Upper lobe of left lung (tissue), 6 donors: ENCODE results near the gene NRP1. TPM values are rescaled to one million over a fixed set of nuclear protein-coding genes. Genes with fewer than 3 reads are reported as not detected.

Source experiments
- ATAC-seq, 2 donors: fragments of 200-7000 bp; cut with Tn5 transposase; one replicate each; pipeline ENCODE4 v1.9.1; 2022; ENCODE audit warnings: mild to moderate bottlenecking in 2 of 2, moderate library complexity in 2 of 2; ENCODE audit not compliant: low FRiP score in 2 of 2
- DNase-seq, 2 donors: peaks; one replicate each; pipeline ENCODE4 v3.0.0-alpha.2; 2019 to 2020
- H3K27ac ChIP-seq, 4 donors: fragments of 200-600 bp; sonication (generic); one replicate each; pipeline ENCODE4 v1.5.1; 2016 to 2019
- H3K27me3 ChIP-seq, 4 donors: fragments of 200-600 bp; sonication (generic); one replicate each; pipeline ENCODE4 v1.5.1; 2017 to 2019
- H3K36me3 ChIP-seq, 4 donors: fragments of 200-600 bp; sonication (generic); one replicate each; pipeline ENCODE4 v1.5.1; 2016 to 2019
- H3K4me1 ChIP-seq, 4 donors: fragments of 200-600 bp; sonication (generic); one replicate each; pipeline ENCODE4 v1.5.1; 2018 to 2019
- H3K4me3 ChIP-seq, 4 donors: fragments of 200-600 bp; sonication (generic); one replicate each; pipeline ENCODE4 v1.5.1; 2017 to 2019; ENCODE audit warnings: mild to moderate bottlenecking in 2 of 4, moderate library complexity in 1 of 4
- H3K9me3 ChIP-seq, 4 donors: fragments of 200-600 bp; sonication (generic); one replicate each; pipeline ENCODE4 v1.5.1; 2018 to 2019
- CTCF ChIP-seq, 6 experiments: fragments of 450-650 bp in 4 of 6; fragments of 200-600 bp in 2 of 6; sonication (generic) in 2 of 6; IDR thresholded peaks; one replicate each; pipeline ENCODE4 v1.5.1; 2016 to 2019; ENCODE audit warnings: antibody characterized with exemption in 6 of 6
- EP300 ChIP-seq, 4 donors: sonication (generic); formaldehyde crosslinking; IDR thresholded peaks; one replicate each; pipeline ENCODE4 v1.5.1; 2017; ENCODE audit warnings: antibody characterized with exemption in 4 of 4, control low read depth in 2 of 4
- POLR2A ChIP-seq, 4 donors: fragments of 450-650 bp; IDR thresholded peaks; one replicate each; pipeline ENCODE4 v1.5.1; 2016 to 2017; ENCODE audit warnings: antibody characterized with exemption in 4 of 4, mild to moderate bottlenecking in 2 of 4
- POLR2AphosphoS5 ChIP-seq, 2 donors: sonication (generic); formaldehyde crosslinking; IDR thresholded peaks; one replicate each; pipeline ENCODE4 v1.5.1; 2017; ENCODE audit warnings: antibody characterized with exemption in 2 of 2
- WGBS, 2 donors: methylation state at CpG; one replicate each; pipeline ENCODE4 v1.1.5; 2017 to 2018; 5-methylcytosine and 5-hydroxymethylcytosine counted together
- total RNA-seq, 6 donors: library from RNA; depleted of rRNA in 4 of 6; stranded (reverse); fragments of >200 nt in 4 of 6; gene quantifications; one replicate each; pipeline versions ENCODE4 v1.1.0 to v1.2.1, GENCODE V29; 2016 to 2021
- donor health status: DM: no; HTN: no; CAD: no; lungs with moderate emphysema.
- donor health status: DM: no; HTN: yes; CAD: no; lungs with severe emphysema.

The NRP1 gene
- total RNA-seq, 6 donors from 2014 or later = 48.5 to 136 (median 64.1) TPM

- Histone ChIP-seq H3K9me3 (no peaks in the 10 kb centered on the region), H3K36me3 (no peaks in the 10 kb centered on the region), H3K4me3 (no peak overlapping the region), H3K27ac (peak overlapping the region in 3 of 4 donors; percentile 49 to 59 (median 57)), H3K27me3 (no peaks in the 10 kb centered on the region), H3K4me1 (peaks cover 4 to 15% (median 11%) of the 10 kb centered on the region in 4 donors)
- DNase-seq = peak in 1 of 2 donors; percentile 94
- ATAC-seq = peak; percentile 11 to 88
- TF ChIP-seq EP300 (IDR thresholded peaks at IDR 0.05) (peak in 2 of 4 donors; percentile 14 to 94), CTCF (IDR thresholded peaks at IDR 0.05) (no peak), POLR2A (IDR thresholded peaks at IDR 0.05) (peak in 1 of 4 donors; percentile 9), POLR2AphosphoS5 (IDR thresholded peaks at IDR 0.05) (peak in 1 of 2 donors; percentile 67)
- WGBS, 2 donors = 72 to 73% methylated on average over 7 to 11 of the region's 11 CpGs
These were observed 200.3 kb downstream of the NRP1 start for GRCh38 chr10:33134011-33134751.

GRCh38 chr10:33133557-33133956 is 200.9 kb downstream of the NRP1 start:
- TF ChIP-seq POLR2AphosphoS5 (IDR thresholded peaks at IDR 0.05) = no peak
- TF ChIP-seq POLR2A (IDR thresholded peaks at IDR 0.05) = no peak
- TF ChIP-seq CTCF (IDR thresholded peaks at IDR 0.05) = no peak
- no peak for TF ChIP-seq EP300 (IDR thresholded peaks at IDR 0.05)
- Histone ChIP-seq H3K36me3 (no peaks in the 10 kb centered on the region), H3K27ac (peak overlapping the region in 2 of 4 donors; percentile 57 to 59), H3K9me3 (no peaks in the 10 kb centered on the region), H3K27me3 (no peaks in the 10 kb centered on the region), H3K4me3 (no peak overlapping the region), H3K4me1 (peaks cover 6 to 21% (median 11%) of the 10 kb centered on the region in 4 donors)
- ATAC-seq = no peak
- DNase-seq = no peak

- ATAC-seq = no peak
- H3K4me3 ChIP-seq = no peak overlapping the region
- peaks cover 6 to 21% (median 11%) of the 10 kb centered on the region in 4 donors for H3K4me1 ChIP-seq
- no peak overlapping the region for H3K27ac ChIP-seq
- no peak for DNase-seq
- peak in 1 of 6 experiments; percentile 8 for TF ChIP-seq CTCF (IDR thresholded peaks at IDR 0.05)
- no peak for TF ChIP-seq POLR2A (IDR thresholded peaks at IDR 0.05)
- no peak for TF ChIP-seq EP300 (IDR thresholded peaks at IDR 0.05)
- no peaks in the 10 kb centered on the region for H3K36me3 ChIP-seq
- 93 to 96% methylated on average over 1 of the region's 1 CpG for WGBS, 2 donors
- H3K9me3 ChIP-seq = no peaks in the 10 kb centered on the region
- no peaks in the 10 kb centered on the region for H3K27me3 ChIP-seq
These were observed 201.8 kb downstream of the NRP1 start for GRCh38 chr10:33132626-33133025.

- Histone ChIP-seq H3K9me3 (no peaks in the 10 kb centered on the region), H3K36me3 (no peaks in the 10 kb centered on the region), H3K27me3 (no peaks in the 10 kb centered on the region), H3K27ac (no peak overlapping the region), H3K4me1 (peaks cover 18 to 38% (median 25%) of the 10 kb centered on the region in 4 donors), H3K4me3 (no peak overlapping the region)
- ATAC-seq = peak in 1 of 2 donors; percentile 66
- no peak for TF ChIP-seq CTCF (IDR thresholded peaks at IDR 0.05)
- TF ChIP-seq POLR2A (IDR thresholded peaks at IDR 0.05) = no peak
- TF ChIP-seq POLR2AphosphoS5 (IDR thresholded peaks at IDR 0.05) = no peak
- no peak for TF ChIP-seq EP300 (IDR thresholded peaks at IDR 0.05)
- WGBS, 2 donors = 89 to 91% methylated on average over 5 of the region's 5 CpGs
- DNase-seq = no peak
These were observed 204.5 kb downstream of the NRP1 start for GRCh38 chr10:33129996-33130386.
